ENCODE results near the gene XXYLT1. TPM values are rescaled to one million over a fixed set of nuclear protein-coding genes. Genes with fewer than 3 reads are reported as not detected.

XXYLT1 gene
- total RNA-seq, 4 donors from 2014 or later, result 6.0 to 16.1 (median 9.6) TPM

DNA sequence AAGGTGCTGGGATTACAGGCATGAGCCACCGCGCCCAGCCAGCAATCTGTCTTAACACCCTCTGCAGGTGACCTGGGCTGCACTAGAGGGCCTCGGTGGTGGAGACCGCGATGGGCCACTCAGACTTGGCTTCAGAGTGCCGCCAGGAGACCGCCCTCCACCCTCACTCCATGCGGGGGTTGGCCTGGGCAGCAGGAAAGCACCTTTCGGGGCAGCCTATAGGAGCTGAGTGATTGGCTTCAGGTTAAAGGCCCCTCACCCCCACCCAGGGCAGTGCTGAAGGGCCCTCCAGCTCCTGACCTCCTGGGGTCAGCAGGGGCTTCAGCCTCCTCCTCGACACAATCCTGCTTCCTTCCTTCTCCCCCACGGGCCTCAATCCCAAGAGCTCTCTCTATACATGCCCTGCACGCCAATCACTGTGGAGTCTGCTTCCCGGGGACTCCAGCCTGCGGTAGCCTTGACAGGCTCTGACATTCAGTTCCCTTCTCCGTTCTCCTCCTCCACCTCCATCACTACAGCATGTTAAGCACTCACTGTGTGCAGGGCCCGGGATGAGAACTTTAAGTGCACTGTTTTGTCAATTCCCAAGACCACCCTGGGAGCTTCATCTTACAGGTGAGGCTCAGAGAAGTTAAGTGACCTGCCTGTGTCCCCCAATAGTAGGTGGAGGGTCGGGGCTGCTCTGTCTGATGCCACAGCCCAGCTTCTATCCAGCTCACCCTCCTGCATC, 225.3 kb downstream of the XXYLT1 start:
- no peak for DNase-seq (ENCODE audit: low spot score)
- no peak for ATAC-seq (ENCODE audit: low FRiP score)
- TF ChIP-seq, protein P1, sequence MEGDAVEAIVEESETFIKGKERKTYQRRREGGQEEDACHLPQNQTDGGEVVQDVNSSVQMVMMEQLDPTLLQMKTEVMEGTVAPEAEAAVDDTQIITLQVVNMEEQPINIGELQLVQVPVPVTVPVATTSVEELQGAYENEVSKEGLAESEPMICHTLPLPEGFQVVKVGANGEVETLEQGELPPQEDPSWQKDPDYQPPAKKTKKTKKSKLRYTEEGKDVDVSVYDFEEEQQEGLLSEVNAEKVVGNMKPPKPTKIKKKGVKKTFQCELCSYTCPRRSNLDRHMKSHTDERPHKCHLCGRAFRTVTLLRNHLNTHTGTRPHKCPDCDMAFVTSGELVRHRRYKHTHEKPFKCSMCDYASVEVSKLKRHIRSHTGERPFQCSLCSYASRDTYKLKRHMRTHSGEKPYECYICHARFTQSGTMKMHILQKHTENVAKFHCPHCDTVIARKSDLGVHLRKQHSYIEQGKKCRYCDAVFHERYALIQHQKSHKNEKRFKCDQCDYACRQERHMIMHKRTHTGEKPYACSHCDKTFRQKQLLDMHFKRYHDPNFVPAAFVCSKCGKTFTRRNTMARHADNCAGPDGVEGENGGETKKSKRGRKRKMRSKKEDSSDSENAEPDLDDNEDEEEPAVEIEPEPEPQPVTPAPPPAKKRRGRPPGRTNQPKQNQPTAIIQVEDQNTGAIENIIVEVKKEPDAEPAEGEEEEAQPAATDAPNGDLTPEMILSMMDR (IDR thresholded peaks at IDR 0.05), result no peak

DNA sequence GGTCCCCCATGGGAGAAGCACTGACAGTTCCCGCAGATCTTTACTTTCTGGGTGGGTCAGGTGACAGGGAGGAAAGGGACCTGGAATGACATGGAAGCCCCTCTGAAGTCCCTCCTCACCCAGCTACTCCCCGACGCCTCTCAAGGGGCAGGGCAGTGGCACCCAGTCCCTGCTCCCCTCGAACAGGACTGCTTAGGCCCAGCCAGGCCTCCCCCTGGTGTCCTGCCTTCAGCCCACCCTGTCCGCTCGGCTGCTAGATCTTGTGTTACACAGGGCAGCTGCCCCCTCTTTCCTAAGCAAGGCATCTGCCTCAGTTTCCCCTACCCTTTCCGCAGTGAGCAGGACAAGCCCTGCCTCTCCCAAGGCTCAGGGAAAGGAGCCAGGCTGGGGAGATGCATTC, 226.5 kb downstream of the XXYLT1 start:
- TF ChIP-seq, protein P1 (IDR thresholded peaks at IDR 0.05), result no peak

DNA sequence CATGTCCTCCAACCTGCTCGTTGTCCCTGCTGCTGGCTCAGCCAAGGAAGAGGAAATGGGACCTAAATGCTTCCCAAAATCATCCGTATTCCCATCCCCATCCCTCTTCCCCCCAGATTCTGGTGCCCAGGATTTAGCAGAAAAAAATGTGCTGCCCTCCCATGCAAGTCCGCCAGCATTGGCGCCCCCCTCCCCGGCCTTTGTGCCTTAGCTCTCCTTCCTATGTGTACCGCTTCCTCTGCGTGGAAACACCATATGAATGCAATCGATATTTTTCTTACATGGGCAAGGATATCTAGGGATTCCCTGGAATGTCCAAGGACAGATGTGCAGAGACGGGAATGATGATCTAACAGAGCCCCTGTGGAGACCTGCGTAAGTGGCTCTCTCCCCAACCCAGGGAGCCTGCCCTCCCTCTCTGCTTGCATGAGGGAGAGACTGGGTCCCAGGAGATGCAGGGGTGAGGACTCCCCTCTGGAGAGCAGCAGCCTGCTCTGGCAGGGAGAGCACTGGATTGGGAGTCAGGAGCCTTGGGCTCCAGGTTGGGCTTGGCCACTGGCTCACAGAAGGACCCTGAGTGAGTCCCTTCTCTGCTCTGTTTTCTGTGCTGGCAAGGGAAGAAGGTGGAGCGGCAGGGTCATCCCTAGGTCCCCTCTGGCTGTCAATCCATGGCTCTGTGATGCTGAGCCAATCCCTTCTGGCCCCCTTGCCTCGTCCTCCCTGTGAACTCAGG, 227.2 kb downstream of the XXYLT1 start:
- DNase-seq (ENCODE audit: low spot score) (no peak), ATAC-seq (ENCODE audit: low FRiP score) (no peak)
- TF ChIP-seq, protein P1 (IDR thresholded peaks at IDR 0.05), result no peak

More for the DNA sequence above, 226.5 kb downstream of the XXYLT1 start:
- DNase-seq (ENCODE audit: low spot score) (no peak), ATAC-seq (ENCODE audit: low FRiP score) (no peak)

DNA sequence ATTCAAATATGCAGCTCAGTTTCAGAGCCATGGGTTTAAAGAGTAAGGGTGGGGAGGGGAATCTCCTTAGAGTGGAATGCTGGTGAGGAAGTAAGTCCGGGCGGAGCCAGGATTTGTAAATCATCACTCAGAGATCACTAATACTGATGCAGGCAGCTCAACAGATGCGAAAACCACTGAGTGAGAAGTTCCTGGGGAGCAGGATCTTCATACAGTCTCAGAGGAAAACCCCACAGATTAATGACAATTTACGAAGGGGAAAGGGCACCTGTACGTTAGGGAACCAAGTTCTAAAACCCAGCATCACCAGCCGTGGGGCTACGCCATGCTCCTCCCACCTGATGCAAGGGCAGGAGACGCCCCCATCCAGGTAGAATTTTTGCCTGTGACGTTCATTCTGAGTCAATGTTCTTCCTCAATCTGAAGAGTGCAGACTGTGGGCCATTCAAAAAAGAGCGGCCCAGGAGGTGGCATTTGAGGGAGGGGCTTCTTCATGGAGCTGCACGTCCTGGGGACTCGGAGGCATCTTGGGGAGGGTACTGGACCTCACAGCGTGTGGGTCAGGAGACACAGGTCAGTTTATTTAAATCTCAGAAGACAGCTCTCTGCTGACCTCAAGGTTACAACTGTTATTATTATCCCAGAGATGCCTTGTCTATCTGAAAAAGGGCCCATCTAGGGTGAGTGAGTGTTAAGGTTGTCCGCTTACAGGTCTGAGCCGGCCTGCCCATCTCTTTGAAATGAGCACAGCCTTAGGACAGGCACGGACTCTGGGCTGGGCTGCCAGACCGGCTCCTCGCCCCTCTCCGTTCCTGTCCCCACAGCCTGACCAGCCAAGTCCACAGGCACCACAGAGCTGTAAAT, 228.0 kb downstream of the XXYLT1 start:
- DNase-seq (ENCODE audit: low spot score) (no peak), ATAC-seq (ENCODE audit: low FRiP score) (no peak)
- TF ChIP-seq, protein P1 (IDR thresholded peaks at IDR 0.05), result no peak

DNA sequence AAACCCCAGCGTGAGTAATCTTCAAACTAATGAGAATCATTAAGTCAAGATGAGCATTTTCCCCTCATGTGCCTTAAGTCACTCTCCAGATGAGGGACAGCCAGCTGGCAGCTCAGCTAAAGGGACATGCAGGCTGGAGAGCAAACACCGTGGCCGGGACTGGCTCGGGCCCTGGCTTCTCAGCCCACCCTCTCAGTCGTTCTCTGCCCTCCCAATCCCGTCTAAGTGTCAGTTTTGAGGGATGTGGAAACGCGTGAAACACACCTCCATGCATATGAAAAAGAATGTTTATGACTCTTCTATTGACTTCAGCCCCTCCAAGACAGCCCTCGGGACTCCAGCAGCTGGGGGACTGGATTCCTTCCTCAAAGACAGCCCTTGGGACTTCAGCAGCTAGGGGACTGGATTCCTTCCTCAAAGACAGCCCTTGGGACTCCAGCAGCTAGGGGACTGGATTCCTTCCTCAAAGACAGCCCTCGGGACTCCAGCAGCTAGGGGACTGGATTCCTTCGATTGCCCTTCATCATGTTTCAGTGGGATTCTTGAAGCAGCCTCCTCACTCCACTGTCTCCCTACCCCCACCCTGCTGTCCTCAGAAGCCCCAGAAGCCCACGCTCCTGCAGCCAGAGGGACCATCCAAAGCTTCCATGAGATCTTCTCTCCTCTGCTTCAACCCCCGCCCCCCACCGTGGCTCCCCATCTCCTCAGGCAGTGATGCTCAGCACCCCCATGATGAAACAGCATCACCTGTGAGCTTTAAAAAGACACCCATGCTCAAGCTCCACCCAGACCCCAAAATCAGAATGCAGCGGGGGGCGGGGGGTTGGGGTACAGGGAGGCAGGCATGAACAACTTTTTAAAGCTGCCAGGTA, 228.9 kb downstream of the XXYLT1 start:
- no peak for ATAC-seq (ENCODE audit: low FRiP score)
- DNase-seq (ENCODE audit: low spot score), result no peak
- TF ChIP-seq, protein P1 (IDR thresholded peaks at IDR 0.05), result no peak
